ENCODE data around the gene RNMT.

- TF ChIP-seq CTCF (conservative IDR thresholded peaks at IDR 0.05; ENCODE audit: low read depth, low read length) = no peak
- no peak for TF ChIP-seq RAD21 (IDR thresholded peaks at IDR 0.05; ENCODE audit: low read length)
Measured at GRCh38 chr18:13725566-13726231, 774 bp upstream of the RNMT start.
